GM12892 (cell line): ENCODE measurements around the gene MID1IP1.

Experiments
- POLR2A ChIP-seq: IDR thresholded peaks from 2 replicates; pipeline ENCODE4 v1.6.1; 2011; ENCODE audit warnings: low read depth, low read length, control low read depth
- TAF1 ChIP-seq: IDR thresholded peaks from 2 replicates; pipeline ENCODE4 v1.6.1; 2011; ENCODE audit warnings: low read depth, mild to moderate bottlenecking, control low read depth, low read length, borderline replicate concordance

GRCh38 chrX:38803243-38803587 lies 2.0 kb downstream of the MID1IP1 start:
- TF ChIP-seq TAF1 (no peak), POLR2A (no peak)
